Measurements from ENCODE around the gene RAD18.

GRCh38 chr3:8835385-8835784 is 127.9 kb downstream of the RAD18 start:
- TF ChIP-seq CTCF (IDR thresholded peaks at IDR 0.05) (no peak), POLR2A (IDR thresholded peaks at IDR 0.05) (no peak), POLR2AphosphoS5 (IDR thresholded peaks at IDR 0.05) (no peak)
